Measurements from ENCODE around the gene NR6A1. TPM values are rescaled to one million over a fixed set of nuclear protein-coding genes. Genes with fewer than 3 reads are reported as not detected.

The NR6A1 gene
- total RNA-seq, 4 donors from 2014 or later: 1.8 to 2.8 (median 2.0) TPM

GRCh38 chr9:124660341-124660801, 110.7 kb downstream of the NR6A1 start:
- Histone ChIP-seq H3K36me3 (no peaks in the 10 kb centered on the region), H3K4me3 (peak overlapping the region; percentile 59 to 66 (median 61)), H3K27me3 (no peaks in the 10 kb centered on the region), H3K9me3 (no peaks in the 10 kb centered on the region), H3K4me1 (peaks cover 6 to 25% (median 20%) of the 10 kb centered on the region in 4 donors), H3K27ac (replicated peaks in 1 of 4) (peak overlapping the region in 2 of 4 donors; percentile 16 to 50)
- whole genome bisulfite sequencing: 8% methylated on average over 11 of the region's 11 CpGs
- TF ChIP-seq POLR2AphosphoS5 (IDR thresholded peaks at IDR 0.05): peak in 1 of 2 donors; percentile 21
- TF ChIP-seq CTCF (IDR thresholded peaks at IDR 0.05): no peak
- intact Hi-C loops (cut with DNase I): loop anchor here (5.0 kb wide), 1 partner anchor 47 kb away; no protein-coding TSS in a partner anchor
- no peak for DNase-seq (ENCODE audit: extremely low spot score)

GRCh38 chr9:124659099-124659659, 111.9 kb downstream of the NR6A1 start:
- intact Hi-C loops (cut with DNase I): no loop called here
- no peaks in the 10 kb centered on the region for H3K9me3 ChIP-seq
- H3K4me3 ChIP-seq: peak overlapping the region; percentile 59 to 66 (median 61)
- no peaks in the 10 kb centered on the region for H3K27me3 ChIP-seq
- peaks cover 6 to 25% (median 20%) of the 10 kb centered on the region in 4 donors for H3K4me1 ChIP-seq
- no peaks in the 10 kb centered on the region for H3K36me3 ChIP-seq
- TF ChIP-seq CTCF (IDR thresholded peaks at IDR 0.05) (no peak), EP300 (IDR thresholded peaks at IDR 0.05) (no peak), POLR2AphosphoS5 (IDR thresholded peaks at IDR 0.05) (peak; percentile 14 to 46)
- peak overlapping the region; percentile 70 to 76 (median 74) for H3K27ac ChIP-seq (replicated peaks in 1 of 4)
- DNase-seq (ENCODE audit: extremely low spot score): peak; percentile 93
- 0% methylated on average over 11 of the region's 15 CpGs for WGBS

- no peaks in the 10 kb centered on the region for H3K9me3 ChIP-seq
- intact Hi-C loops (cut with DNase I): no loop called here
- peaks cover 6 to 25% (median 20%) of the 10 kb centered on the region in 4 donors for H3K4me1 ChIP-seq
- TF ChIP-seq POLR2AphosphoS5 (IDR thresholded peaks at IDR 0.05) (peak; percentile 60 to 62), POLR2A (IDR thresholded peaks at IDR 0.05; ENCODE audit: low read depth) (no peak)
- WGBS: 1% methylated on average over 14 of the region's 14 CpGs
- H3K27me3 ChIP-seq: no peaks in the 10 kb centered on the region
- H3K4me3 ChIP-seq: peak overlapping the region; percentile 59 to 66 (median 61)
- H3K36me3 ChIP-seq: no peaks in the 10 kb centered on the region
- H3K27ac ChIP-seq (replicated peaks in 1 of 4): peak overlapping the region; percentile 70 to 76 (median 74)
- no peak for DNase-seq (ENCODE audit: extremely low spot score)
Measured at GRCh38 chr9:124658165-124659017, 112.7 kb downstream of the NR6A1 start.

- intact Hi-C loops (cut with DNase I): no loop called here
- H3K9me3 ChIP-seq: no peaks in the 10 kb centered on the region
- peak overlapping the region; percentile 70 to 76 (median 74) for H3K27ac ChIP-seq (replicated peaks in 1 of 4)
- no peak for TF ChIP-seq POLR2AphosphoS5 (IDR thresholded peaks at IDR 0.05)
- no peak for TF ChIP-seq POLR2A (IDR thresholded peaks at IDR 0.05; ENCODE audit: low read depth)
- TF ChIP-seq EP300 (IDR thresholded peaks at IDR 0.05): no peak
- no peak for TF ChIP-seq CTCF (IDR thresholded peaks at IDR 0.05)
- no peak for DNase-seq (ENCODE audit: extremely low spot score)
- H3K4me3 ChIP-seq: no peak overlapping the region
- WGBS: 71% methylated on average over 1 of the region's 1 CpG
- H3K4me1 ChIP-seq: peaks cover 9 to 33% (median 22%) of the 10 kb centered on the region in 4 donors
- H3K36me3 ChIP-seq: no peaks in the 10 kb centered on the region
- H3K27me3 ChIP-seq: no peaks in the 10 kb centered on the region
Measured at GRCh38 chr9:124657516-124657915, 113.6 kb downstream of the NR6A1 start.

GRCh38 chr9:124654431-124654830, 116.7 kb downstream of the NR6A1 start:
- no peak for DNase-seq (ENCODE audit: extremely low spot score)
- Histone ChIP-seq H3K4me1 (peaks cover 10 to 24% (median 11%) of the 10 kb centered on the region in 4 donors), H3K27me3 (no peaks in the 10 kb centered on the region), H3K27ac (replicated peaks in 1 of 4) (no peak overlapping the region), H3K9me3 (no peaks in the 10 kb centered on the region), H3K4me3 (no peak overlapping the region), H3K36me3 (no peaks in the 10 kb centered on the region)
- intact Hi-C loops (cut with DNase I): no loop called here
- TF ChIP-seq POLR2A (IDR thresholded peaks at IDR 0.05; ENCODE audit: low read depth) (no peak), EP300 (IDR thresholded peaks at IDR 0.05) (no peak), CTCF (IDR thresholded peaks at IDR 0.05) (no peak), POLR2AphosphoS5 (IDR thresholded peaks at IDR 0.05) (no peak)
- WGBS: 72% methylated on average over 1 of the region's 1 CpG

Measured in esophagus muscularis mucosa (tissue), 4 donors.